H9 (cell line): Measurements from ENCODE around the gene MAPK6. TPM values are rescaled to one million over a fixed set of nuclear protein-coding genes. Genes with fewer than 3 reads are reported as not detected.

Experiments used
- DNase-seq: peaks from one replicate; pipeline ENCODE4 v3.0.0-alpha.2; 2017
- H2AFZ ChIP-seq: one replicate; pipeline ENCODE4 v1.6.1; 2013; ENCODE audit warnings: mild to moderate bottlenecking, low read length, control low read depth, moderate library complexity
- H2AK5ac ChIP-seq: 2 replicates; pipeline ENCODE4 v1.6.1; 2013; ENCODE audit warnings: low read length, control low read depth, mixed read lengths; ENCODE audit not compliant: insufficient read length
- H2BK120ac ChIP-seq: one replicate; pipeline ENCODE4 v1.6.1; 2013; ENCODE audit warnings: low read depth, mild to moderate bottlenecking, low read length, control low read depth, inconsistent platforms; ENCODE audit not compliant: poor library complexity, severe bottlenecking
- H2BK12ac ChIP-seq: 2 replicates; pipeline ENCODE4 v1.6.1; 2013; ENCODE audit warnings: low read length, control low read depth, mixed read lengths, low read depth; ENCODE audit not compliant: insufficient read length
- H2BK15ac ChIP-seq: 2 replicates; pipeline ENCODE4 v1.6.1; 2013; ENCODE audit warnings: low read depth, low read length, control low read depth
- H2BK20ac ChIP-seq: one replicate; pipeline ENCODE4 v1.6.1; 2013; ENCODE audit warnings: low read depth, mild to moderate bottlenecking, low read length, control low read depth, inconsistent platforms; ENCODE audit not compliant: poor library complexity, severe bottlenecking
- H2BK5ac ChIP-seq: 2 replicates; pipeline ENCODE4 v1.6.1; 2013; ENCODE audit warnings: low read length, control low read depth, mixed read lengths; ENCODE audit not compliant: insufficient read length
- H3K14ac ChIP-seq: 2 replicates; pipeline ENCODE4 v1.6.1; 2013; ENCODE audit warnings: low read length, control low read depth; ENCODE audit not compliant: insufficient read depth
- H3K18ac ChIP-seq: 2 replicates; pipeline ENCODE4 v1.6.1; 2013; ENCODE audit warnings: low read depth, mild to moderate bottlenecking, mixed read lengths, low read length, control low read depth; ENCODE audit not compliant: insufficient read length
- H3K23ac ChIP-seq: 2 replicates; pipeline ENCODE4 v1.6.1; 2013; ENCODE audit warnings: low read length, control low read depth, mixed read lengths, low read depth; ENCODE audit not compliant: insufficient read length
- H3K23me2 ChIP-seq: 2 replicates; pipeline ENCODE4 v1.6.1; 2013; ENCODE audit warnings: low read depth, mild to moderate bottlenecking, mixed read lengths, low read length, control low read depth; ENCODE audit not compliant: insufficient read length, poor library complexity, severe bottlenecking
- H3K27ac ChIP-seq: 2 replicates; pipeline ENCODE4 v1.5.1; 2013; ENCODE audit warnings: low read length, control low read depth, mixed read lengths, low read depth; ENCODE audit not compliant: insufficient read length
- H3K27me3 ChIP-seq: 2 replicates; pipeline ENCODE4 v1.6.1; 2013; ENCODE audit warnings: low read length, control low read depth, inconsistent platforms; ENCODE audit not compliant: insufficient read depth
- H3K4ac ChIP-seq: 2 replicates; pipeline ENCODE4 v1.6.1; 2013; ENCODE audit warnings: low read depth, mild to moderate bottlenecking, control low read depth, inconsistent platforms, low read length, moderate library complexity
- H3K4me1 ChIP-seq: 2 replicates; pipeline ENCODE4 v1.6.1; 2013; ENCODE audit warnings: low read length, control low read depth, inconsistent platforms; ENCODE audit not compliant: insufficient read depth
- H3K4me2 ChIP-seq: 2 replicates; pipeline ENCODE4 v1.6.1; 2013; ENCODE audit warnings: low read length, control low read depth, mixed read lengths; ENCODE audit not compliant: insufficient read length, insufficient read depth
- H3K56ac ChIP-seq: 2 replicates; pipeline ENCODE4 v1.6.1; 2013; ENCODE audit warnings: low read depth, mild to moderate bottlenecking, mixed read lengths, low read length, control low read depth; ENCODE audit not compliant: insufficient read length
- H3K79me1 ChIP-seq: 2 replicates; pipeline ENCODE4 v1.6.1; 2013; ENCODE audit warnings: low read depth, mild to moderate bottlenecking, moderate library complexity, low read length, control low read depth, inconsistent platforms; ENCODE audit not compliant: insufficient read depth, poor library complexity, severe bottlenecking
- H3K79me2 ChIP-seq: 2 replicates; pipeline ENCODE4 v1.6.1; 2013; ENCODE audit warnings: low read length, control low read depth, inconsistent platforms; ENCODE audit not compliant: insufficient read depth
- H3K9ac ChIP-seq: 2 replicates; pipeline ENCODE4 v1.6.1; 2013; ENCODE audit warnings: low read length, control low read depth, mixed read lengths; ENCODE audit not compliant: insufficient read length; ENCODE audit errors: extremely low read depth
- H3K9me3 ChIP-seq: one replicate; pipeline ENCODE4 v1.6.1; 2013; ENCODE audit warnings: low read depth, low read length, inconsistent platforms; ENCODE audit not compliant: control insufficient read depth
- H3T11ph ChIP-seq: one replicate; pipeline ENCODE4 v1.6.1; 2013; ENCODE audit warnings: mild to moderate bottlenecking, low read length, control low read depth, inconsistent platforms
- H4K20me1 ChIP-seq: one replicate; pipeline ENCODE4 v1.6.1; 2013; ENCODE audit not compliant: control insufficient read depth, insufficient read length, insufficient read depth
- H4K5ac ChIP-seq: 2 replicates; pipeline ENCODE4 v1.6.1; 2013; ENCODE audit warnings: low read depth, mild to moderate bottlenecking, mixed read lengths, low read length, control low read depth; ENCODE audit not compliant: insufficient read length
- H4K8ac ChIP-seq: replicated peaks from 2 replicates; pipeline ENCODE4 v1.6.1; 2013; ENCODE audit warnings: low read length, control low read depth, mixed read lengths, low read depth; ENCODE audit not compliant: insufficient read length
- H4K91ac ChIP-seq: 2 replicates; pipeline ENCODE4 v1.6.1; 2013; ENCODE audit warnings: low read depth, mild to moderate bottlenecking, moderate library complexity, mixed read lengths, low read length, control low read depth; ENCODE audit not compliant: insufficient read length
- H3K27ac Mint-ChIP-seq, 3 experiments: 2 replicates in 2 of 3; 3 replicates in 1 of 3; pipeline ENCODE4 v1.8.0; 2020 to 2021; ENCODE audit warnings: mixed read lengths in 3 of 3, mild to moderate bottlenecking in 1 of 3, moderate library complexity in 1 of 3
- H3K27me3 Mint-ChIP-seq: 2 replicates; pipeline ENCODE4 v1.8.0; 2021; ENCODE audit warnings: low read depth, mild to moderate bottlenecking, moderate library complexity, mixed read lengths
- H3K36me3 Mint-ChIP-seq, 3 experiments: 2 replicates in 2 of 3; 3 replicates in 1 of 3; pipeline ENCODE4 v1.8.0; 2020 to 2021; ENCODE audit warnings: low read depth in 3 of 3, mixed read lengths in 3 of 3; ENCODE audit not compliant: insufficient read depth in 1 of 3
- H3K4me1 Mint-ChIP-seq, 2 experiments: 2 replicates each; pipeline ENCODE4 v1.8.0; 2020; ENCODE audit warnings: mixed read lengths in 2 of 2
- H3K4me3 Mint-ChIP-seq, 2 experiments: 2 replicates in 1 of 2; 3 replicates in 1 of 2; pipeline ENCODE4 v1.8.0; 2020 to 2021; ENCODE audit warnings: mild to moderate bottlenecking in 2 of 2, mixed read lengths in 2 of 2, moderate library complexity in 1 of 2
- H3K9me3 Mint-ChIP-seq, 2 experiments: 2 replicates in 1 of 2; 3 replicates in 1 of 2; pipeline ENCODE4 v1.8.0; 2020; ENCODE audit warnings: mild to moderate bottlenecking in 2 of 2, mixed read lengths in 2 of 2, moderate library complexity in 1 of 2
- WGBS: extraction: QIAGEN DNeasy Blood & Tissue Kit; methylation state at CpG from one replicate; pipeline ENCODE4 v1.1.7; 2013; ENCODE audit warnings: missing lambda C conversion rate, low lambda C conversion rate, mixed read lengths; ENCODE audit not compliant: insufficient read length; ENCODE audit errors: extremely low coverage; 5-methylcytosine and 5-hydroxymethylcytosine counted together
- total RNA-seq: library from RNA; stranded (reverse); gene quantifications from 2 replicates; pipeline ENCODE4 v1.2.1, GENCODE V29; 2021
- TF ChIP-seq, protein P1 (sequence below): fragments of 200-600 bp; sonication (generic); conservative IDR thresholded peaks from 3 replicates; pipeline ENCODE4 v1.8.0; 2021; ENCODE audit warnings: antibody characterized with exemption, mild to moderate bottlenecking

Gene MAPK6
- total RNA-seq, 1 experiment from 2014 or later: 88.6 TPM

DNA sequence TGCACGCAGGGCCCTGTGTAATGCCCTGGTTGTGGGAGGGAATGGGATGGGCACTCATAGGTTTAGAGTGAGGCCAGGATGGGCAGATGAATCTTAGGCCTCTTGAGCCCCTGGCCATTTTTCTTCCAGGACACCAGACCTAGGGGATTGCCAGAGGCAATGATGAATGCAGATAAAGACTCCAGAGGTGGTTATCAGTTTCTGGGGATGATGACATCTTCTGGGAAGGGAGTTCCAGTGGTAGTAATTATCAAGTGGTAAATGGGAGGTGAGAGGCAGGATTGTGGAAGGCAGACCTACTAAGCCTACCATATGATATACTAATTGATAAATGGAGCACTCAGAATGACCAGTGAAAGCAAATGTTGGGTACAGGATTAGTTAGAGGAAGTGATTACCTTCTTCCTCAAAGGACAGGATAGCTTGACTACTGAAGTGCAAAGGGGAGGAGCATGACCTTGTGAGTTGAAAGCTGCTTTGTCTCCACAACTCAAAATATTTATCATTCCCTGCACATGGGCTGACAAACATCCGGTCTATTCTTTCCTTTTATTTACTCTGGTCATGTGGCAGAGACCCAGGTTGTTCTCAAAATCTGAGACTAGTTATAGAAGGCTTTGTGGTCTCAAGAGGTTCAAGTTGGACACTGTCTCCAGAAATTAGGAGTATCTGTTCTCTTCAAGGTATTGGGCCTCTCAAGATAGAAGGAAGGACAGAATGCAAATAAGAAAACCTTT lies 10.2 kb upstream of the MAPK6 start:
- Histone ChIP-seq H2BK120ac (no peak overlapping the region), H3K9ac (no peak overlapping the region), H4K20me1 (no peaks in the 10 kb centered on the region), H3K4me2 (no peak overlapping the region), H3K56ac (no peak overlapping the region), H3K14ac (no peak overlapping the region), H2BK12ac (no peak overlapping the region), H3K18ac (no peak overlapping the region), H4K5ac (no peak overlapping the region), H3K27me3 (no peaks in the 10 kb centered on the region), H3K23ac (no peak overlapping the region), H2BK15ac (no peak overlapping the region), H3K27ac (no peak overlapping the region), H2AK5ac (no peak overlapping the region), H3K4ac (no peak overlapping the region), H2BK5ac (no peak overlapping the region), H3K9me3 (no peaks in the 10 kb centered on the region), H3K23me2 (no peaks in the 10 kb centered on the region), H3K4me1 (no peaks in the 10 kb centered on the region), H4K91ac (no peak overlapping the region), H3T11ph (no peak overlapping the region), H2BK20ac (no peak overlapping the region), H4K8ac (no peak overlapping the region), H2AFZ (no peak overlapping the region), H3K79me2 (no peaks in the 10 kb centered on the region), H3K79me1 (no peaks in the 10 kb centered on the region)
- TF ChIP-seq, protein P1, sequence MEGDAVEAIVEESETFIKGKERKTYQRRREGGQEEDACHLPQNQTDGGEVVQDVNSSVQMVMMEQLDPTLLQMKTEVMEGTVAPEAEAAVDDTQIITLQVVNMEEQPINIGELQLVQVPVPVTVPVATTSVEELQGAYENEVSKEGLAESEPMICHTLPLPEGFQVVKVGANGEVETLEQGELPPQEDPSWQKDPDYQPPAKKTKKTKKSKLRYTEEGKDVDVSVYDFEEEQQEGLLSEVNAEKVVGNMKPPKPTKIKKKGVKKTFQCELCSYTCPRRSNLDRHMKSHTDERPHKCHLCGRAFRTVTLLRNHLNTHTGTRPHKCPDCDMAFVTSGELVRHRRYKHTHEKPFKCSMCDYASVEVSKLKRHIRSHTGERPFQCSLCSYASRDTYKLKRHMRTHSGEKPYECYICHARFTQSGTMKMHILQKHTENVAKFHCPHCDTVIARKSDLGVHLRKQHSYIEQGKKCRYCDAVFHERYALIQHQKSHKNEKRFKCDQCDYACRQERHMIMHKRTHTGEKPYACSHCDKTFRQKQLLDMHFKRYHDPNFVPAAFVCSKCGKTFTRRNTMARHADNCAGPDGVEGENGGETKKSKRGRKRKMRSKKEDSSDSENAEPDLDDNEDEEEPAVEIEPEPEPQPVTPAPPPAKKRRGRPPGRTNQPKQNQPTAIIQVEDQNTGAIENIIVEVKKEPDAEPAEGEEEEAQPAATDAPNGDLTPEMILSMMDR: no peak
- no peaks in the 10 kb centered on the region for H3K36me3 Mint-ChIP-seq
- no peaks in the 10 kb centered on the region for H3K27me3 Mint-ChIP-seq
- no peaks in the 10 kb centered on the region for H3K9me3 Mint-ChIP-seq
- peaks cover 0 to 3% of the 10 kb centered on the region in 2 experiments; a peak in 1 of 4 replicates for H3K4me1 Mint-ChIP-seq
- no peak for DNase-seq
- no peak overlapping the region; a peak in 1 of 7 replicates for H3K27ac Mint-ChIP-seq
- no CpG with 5 or more reads among the region's 2 CpGs for WGBS
- no peak overlapping the region for H3K4me3 Mint-ChIP-seq
